Right lobe of liver (tissue), 4 donors: ENCODE data around the gene TNFRSF1A.

ENCODE experiments used
- CTCF ChIP-seq, 4 donors: fragments of 200-600 bp in 3 of 4; fragments of 450-650 bp in 1 of 4; IDR thresholded peaks; one replicate each; pipeline versions ENCODE4 v1.5.1 to v1.8.0; 2016 to 2022; ENCODE audit warnings: antibody characterized with exemption in 4 of 4, mild to moderate bottlenecking in 2 of 4
- POLR2A ChIP-seq: fragments of 450-650 bp; IDR thresholded peaks from one replicate; pipeline ENCODE4 v1.6.1; 2017; ENCODE audit warnings: antibody characterized with exemption, mild to moderate bottlenecking
- donor health status: DM: no; HTN: no; CAD: no.
- donor health status: DM: no; HTN: no; CAD: no.
- donor health status: DM: no; HTN: yes; CAD: no.

DNA sequence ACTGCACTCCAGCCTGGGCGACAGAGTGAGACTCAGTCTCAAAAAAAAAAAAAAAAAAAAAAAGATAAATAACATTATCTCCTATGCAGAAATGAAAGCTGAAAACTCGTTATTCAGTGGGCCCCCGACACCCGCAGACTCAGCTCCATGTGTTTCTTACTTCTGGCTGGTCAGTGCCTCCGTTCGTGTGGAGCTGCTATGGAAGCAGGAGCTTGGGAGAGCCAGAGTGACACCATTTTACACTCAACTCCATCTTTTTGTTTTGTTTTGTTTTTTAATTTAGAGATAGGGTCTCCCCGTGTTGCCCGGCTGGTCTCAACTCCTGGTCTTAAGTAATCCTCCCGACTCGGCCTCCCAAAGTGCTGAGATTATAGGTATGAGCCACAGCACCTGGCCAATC lies 44.7 kb downstream of the TNFRSF1A start:
- TF ChIP-seq CTCF (IDR thresholded peaks at IDR 0.05) (no peak), POLR2A (no peak)
